ENCODE data around the gene PI4KA. TPM values are rescaled to one million over a fixed set of nuclear protein-coding genes. Genes with fewer than 3 reads are reported as not detected.

The PI4KA gene
- polyA plus RNA-seq, 3 donors = 74.5 to 84.6 (median 76.0) TPM

DNA sequence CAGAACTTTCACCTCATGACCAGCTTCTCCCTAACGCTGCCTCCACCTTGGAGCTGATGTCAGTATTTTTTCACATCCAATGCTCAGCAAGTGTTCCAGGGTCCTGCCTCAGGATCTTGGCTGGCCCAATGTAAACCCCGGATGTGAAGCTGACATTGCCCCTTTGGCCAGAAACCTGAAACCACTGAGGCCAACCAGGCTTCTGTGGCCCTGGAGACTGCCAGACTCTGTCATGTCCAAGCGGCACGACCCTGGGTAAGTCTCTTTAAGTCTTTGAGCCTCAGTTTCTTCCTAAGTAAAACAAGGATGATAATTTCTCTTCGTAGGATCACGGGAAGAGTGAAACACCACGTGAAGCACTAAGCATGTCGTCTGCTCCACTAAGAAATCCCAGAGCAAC lies 61.9 kb downstream of the PI4KA start:
- DNase-seq = no peak

DNA sequence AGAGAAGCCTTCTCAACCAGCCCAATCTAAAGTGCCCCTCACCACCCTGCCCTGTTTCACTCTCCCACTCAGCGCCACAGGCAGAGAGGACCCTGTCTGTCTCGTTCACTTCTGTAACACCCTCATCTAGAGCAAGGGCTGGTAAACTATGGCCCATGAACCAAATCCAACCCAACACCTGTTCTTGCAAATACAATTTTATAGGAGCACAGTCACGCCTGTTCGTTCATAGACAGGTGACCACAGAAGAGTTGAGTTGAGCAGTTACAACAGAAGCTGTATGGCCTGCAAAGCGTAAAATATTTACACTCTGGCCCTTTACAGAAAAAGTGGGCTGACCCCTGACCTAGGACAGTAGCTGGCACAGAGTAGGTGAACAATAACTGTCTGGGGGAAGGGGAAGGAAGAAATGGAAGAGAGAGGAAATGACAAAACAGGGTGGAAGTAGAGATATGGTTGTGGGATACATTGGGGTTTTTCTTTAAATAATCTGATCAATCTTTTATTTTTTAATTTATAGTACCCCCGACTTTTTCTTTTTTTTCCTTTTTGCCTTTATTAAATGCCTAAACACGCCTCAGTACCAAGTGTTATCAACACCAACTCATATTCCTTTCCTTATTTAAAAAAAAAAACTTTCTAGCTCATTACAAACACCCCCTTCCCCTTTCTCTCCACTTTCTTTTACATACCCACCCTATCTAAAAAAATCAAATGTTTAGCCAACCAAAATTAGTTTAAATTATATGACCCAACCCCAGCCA lies 63.8 kb downstream of the PI4KA start:
- DNase-seq = no peak

DNA sequence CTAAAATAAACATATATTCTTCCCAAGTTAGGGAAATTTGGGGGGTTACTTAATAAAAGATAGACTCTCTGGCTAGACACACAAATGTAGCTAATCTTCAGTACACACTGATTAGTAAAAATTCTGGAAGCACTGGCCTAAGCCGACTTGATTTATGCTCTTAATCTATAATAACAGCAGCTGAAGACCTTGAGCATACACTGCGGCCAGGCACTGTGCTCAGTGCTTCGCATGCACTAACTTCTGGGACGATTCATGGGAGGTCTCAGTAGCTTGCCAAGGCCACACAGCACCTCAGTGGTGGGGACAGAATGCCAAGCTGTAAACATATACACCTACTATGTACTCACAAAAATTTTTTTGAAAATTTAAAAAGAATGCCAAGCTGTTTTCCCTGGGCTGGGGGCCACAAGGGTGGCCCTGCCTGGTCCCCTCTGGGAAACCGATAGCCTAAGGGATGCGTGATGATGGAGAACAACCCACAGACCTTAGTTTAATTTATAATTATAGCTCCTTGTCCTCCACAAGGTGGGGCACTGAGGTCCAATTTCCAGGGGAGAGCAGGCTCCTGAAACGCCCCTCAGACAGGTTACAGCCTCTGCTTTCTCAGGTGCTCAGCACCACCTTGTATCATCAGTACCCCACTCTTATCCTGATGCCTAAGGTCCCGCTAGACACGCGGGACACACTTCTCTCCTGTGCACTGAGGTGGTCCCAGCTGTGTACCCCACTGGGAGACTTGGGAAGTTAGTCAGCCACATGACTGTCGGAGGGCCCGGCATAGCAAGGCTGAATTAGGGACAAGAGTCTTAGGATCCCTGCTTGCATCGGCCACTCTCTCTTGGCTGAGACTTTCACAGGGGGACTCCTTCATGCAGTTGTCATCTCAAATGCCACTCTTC lies 64.6 kb downstream of the PI4KA start:
- no peak for DNase-seq

DNA sequence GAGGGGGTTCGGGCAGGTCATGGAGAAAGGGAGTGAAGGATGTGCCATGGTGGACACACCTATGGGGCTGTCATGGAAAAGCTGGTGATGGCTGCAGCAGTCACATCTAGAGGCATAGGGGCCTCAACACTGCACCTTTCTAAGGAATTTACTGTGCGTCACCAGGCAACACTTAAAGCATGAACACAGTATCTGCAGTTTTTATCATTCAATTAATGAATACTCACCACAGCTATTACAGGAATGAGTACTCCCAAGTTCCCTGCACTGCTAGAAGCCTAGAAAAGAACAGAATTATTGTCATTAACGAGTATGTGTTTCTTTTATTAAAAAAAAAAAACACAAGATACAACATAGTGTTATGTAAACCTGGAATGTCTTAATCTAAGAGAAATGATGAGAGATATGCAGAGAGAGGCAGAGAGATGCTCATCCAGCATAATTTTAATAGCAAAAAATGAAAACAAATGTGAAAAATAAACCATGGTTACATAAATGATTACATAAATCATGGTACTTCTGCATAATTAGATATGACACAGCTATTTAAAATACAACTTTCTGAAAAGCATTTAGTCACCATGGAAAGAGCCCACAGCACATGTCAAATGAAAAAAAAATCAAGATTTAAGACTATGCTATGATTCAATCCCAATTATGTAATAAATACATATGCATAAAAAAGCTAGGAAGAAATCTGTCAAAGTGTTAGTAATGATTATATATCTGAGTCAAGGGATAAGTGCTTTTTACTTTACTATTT lies 65.5 kb downstream of the PI4KA start:
- no peak for DNase-seq

DNA sequence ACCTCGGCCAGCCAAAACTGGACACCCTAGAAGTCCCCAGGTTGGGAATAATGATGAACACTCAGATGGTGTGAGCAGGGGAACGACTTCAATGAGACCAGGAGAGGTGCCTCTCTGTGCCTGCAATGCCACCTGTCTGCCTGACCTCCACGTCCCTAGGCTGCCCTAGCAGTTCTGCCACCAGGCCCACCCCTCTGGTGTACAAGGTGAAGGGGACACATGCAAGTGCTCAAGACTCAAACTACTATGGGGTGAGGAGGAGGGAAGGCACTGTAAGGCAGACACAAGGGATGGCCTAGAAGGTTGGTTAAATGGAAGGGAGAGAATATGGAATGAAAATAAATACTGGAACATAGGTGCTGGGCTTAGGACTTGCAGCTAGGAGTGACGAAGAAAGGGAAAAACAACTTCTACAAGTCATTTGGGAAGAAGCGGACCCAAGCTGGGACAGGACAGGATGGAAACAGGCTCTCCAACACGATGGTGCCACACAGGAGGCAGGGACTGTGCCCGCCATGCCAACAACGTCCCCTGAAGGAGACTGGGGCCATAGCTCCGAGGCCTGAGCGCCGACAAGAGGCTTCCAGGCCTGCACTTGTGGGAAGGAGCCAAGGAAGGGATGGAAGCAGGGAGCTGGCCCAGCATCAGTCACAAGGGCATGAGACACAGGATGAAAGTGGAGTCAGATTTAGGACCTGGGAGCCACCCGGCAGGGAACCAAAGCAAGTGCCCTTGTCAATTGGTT lies 66.2 kb downstream of the PI4KA start:
- no peak for DNase-seq

DNA sequence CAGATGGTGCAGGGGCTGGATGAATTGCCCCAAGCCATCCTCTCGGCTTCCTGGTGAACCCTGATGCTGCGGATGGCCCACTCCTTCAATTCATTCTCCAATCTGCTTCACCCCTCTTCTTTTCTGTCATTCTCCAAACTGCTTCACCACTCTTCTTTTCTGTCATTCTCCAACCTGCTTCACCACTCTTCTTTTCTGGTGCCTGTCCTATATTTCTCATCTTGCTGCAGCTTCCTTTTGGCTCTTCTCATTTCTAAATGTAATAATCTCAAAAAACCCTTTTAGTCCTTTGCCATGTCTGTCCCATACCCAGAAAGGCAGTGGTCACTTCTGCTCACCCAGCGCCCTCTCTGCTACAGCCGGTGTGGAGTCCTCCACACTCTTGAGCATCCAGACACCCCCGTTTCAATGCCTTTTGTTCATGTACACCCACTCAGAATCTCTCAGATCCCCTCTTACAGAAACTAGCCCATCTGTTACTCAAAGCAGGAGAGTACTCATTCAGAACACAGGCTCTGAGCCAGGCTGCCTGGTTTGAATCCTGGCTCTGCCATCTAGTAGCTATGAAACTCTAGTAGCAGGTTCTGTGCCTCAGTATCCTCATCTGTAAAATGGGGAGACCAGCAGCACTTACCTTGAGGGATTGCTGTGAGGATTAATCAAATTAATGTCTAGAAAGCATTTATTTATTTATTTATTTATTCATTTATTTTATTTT lies 69.8 kb downstream of the PI4KA start:
- DNase-seq = no peak

DNA sequence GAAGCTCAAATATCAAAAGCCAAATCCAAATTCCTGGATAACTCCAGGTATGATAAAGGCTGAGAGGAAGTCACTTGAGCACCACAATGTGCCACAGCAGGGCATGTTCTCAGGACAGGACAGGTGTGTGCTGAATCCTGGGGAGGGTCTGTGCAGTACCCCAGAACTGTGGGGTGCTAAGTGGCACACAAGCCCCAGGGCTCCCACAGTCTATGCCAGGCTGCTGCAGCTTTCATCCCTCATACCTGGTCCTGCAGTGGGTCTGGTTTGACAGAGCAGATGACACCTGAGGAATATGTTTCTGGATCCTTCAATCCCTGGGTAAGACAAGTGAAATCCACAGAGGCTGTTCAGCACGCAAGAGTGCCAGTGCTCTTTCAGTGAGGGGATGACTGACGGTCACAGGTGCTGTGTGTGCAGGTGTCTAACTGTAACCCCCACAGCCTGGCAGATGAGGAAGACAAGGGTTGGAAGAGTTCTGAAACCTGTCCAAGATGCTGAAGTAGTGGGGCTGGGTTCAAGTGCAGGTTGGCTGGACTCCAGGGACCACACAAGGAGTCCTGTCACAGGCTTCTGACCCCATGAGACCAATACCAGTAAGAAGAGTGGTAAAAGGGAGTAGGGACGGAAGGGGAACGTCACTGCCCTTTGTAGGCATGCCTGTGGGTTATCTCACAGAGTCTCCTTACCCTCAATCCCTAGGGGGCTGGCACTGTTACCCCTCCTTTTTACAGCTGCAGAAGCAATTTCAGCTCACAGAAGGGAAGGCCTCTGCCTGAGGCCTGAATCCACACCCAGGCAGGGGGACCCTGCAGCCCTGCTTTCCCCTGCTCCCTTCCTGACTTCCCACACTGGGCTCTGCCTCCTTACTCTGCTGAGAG lies 70.6 kb downstream of the PI4KA start:
- DNase-seq = no peak

DNA sequence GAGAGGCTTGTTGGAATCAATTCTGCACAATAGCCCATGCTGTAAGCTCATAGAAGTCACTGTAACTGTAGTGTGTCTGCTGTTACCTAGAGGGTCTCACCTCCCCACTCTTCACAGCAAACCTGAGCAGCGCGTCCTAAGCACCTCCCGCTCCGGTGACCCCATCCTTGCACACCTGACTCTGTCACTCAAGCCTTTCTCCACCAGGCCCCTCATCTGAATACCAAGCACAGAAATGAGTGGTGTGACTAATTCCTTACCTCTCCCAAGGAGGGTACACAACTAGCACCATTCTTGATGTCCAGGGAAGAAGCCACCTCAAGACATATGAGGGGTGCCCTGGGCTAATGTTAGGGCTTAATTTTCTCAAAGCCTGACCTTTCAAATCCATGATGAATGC lies 71.4 kb downstream of the PI4KA start:
- DNase-seq = no peak

DNA sequence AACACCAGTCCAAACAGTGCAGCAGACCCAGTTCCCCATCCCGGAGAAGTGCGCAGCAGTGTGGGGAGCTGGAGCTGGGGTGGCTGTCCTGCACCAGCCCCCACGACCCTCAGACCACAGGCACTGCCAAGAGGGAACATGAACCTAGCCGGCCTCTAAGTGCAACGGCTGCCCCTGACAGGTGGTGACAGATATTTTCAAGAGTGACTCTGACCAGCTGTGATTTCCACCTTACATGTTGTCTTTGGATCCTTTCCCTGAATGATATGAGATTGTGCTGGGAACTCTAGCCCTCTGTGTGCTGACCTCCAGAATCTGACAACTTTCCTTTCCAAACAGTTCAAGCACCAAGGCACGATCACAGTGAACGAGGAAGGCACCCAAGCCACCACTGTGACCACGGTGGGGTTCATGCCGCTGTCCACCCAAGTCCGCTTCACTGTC lies 72.1 kb downstream of the PI4KA start:
- peak; percentile 10 for DNase-seq

DNA sequence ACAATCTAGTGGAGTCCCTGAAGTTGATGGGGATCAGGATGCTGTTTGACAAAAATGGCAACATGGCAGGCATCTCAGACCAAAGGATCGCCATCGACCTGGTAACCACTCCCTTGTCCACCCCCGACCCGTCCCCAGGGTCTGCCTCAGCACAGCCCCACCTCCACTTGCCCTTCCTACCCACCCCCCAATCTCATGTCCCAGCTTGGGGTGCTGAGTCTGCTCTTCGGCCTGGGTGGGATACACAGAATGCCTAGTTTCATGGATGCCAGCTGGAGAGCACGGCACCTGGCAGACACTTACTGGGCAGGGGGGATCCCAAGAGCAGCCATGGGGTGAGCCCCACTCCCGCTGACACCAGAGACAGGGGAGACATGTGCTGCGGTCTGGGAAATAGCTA lies 72.6 kb downstream of the PI4KA start:
- DNase-seq = no peak

DNA sequence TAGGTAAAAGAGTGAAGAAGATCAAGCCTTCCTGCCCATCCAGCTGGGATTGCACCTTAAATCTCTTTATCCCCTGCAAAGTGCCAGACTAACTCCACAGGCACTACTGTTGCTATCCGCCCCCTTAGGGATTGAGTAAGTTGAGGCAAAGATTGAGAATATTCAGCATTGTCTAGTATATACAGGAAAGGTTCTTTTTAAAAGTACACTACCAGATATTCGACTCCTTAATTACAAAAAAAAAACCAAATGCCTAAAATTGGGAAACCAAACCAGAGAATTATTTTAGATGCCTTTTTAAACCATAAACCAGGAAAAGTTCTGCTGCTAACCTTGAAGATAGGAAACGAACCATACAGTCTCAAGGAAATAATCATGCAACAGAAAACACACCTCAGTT lies 73.2 kb downstream of the PI4KA start:
- DNase-seq = no peak

DNA sequence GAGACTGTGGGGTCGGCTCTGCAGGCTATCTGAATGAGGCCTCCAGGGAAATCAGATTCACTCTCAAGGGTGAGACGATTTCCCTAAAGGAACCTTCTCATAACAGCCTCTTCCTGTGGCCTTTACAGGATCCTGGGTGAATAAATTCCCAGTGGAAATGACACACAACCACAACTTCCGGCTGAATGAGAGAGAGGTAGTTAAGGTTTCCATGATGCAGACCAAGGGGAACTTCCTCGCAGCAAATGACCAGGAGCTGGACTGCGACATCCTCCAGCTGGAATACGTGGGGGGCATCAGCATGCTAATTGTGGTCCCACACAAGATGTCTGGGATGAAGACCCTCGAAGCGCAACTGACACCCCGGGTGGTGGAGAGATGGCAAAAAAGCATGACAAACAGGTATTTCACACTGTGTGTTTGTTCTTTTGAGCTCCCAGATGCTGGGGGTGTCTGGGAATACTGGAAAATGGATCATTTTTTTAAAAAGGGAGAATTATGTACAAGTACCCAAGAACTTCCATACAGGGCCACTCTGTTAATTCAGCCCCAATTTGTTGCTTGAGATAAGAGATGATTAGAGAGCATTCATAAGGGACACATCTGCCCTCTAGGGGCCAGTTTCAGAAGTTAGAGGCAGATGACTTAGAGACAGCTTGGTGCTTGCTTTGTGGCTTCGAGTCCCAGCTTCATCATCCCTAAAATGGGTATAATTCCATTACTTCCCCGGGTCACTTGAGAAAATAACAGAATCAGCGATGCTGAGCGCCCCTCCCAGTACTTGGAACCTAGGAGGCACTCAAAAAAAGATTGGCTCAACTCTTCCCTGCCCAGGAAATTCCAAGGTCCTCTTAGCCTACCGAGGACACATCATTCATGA lies 74.5 kb downstream of the PI4KA start:
- DNase-seq = peak; percentile 24

DNA sequence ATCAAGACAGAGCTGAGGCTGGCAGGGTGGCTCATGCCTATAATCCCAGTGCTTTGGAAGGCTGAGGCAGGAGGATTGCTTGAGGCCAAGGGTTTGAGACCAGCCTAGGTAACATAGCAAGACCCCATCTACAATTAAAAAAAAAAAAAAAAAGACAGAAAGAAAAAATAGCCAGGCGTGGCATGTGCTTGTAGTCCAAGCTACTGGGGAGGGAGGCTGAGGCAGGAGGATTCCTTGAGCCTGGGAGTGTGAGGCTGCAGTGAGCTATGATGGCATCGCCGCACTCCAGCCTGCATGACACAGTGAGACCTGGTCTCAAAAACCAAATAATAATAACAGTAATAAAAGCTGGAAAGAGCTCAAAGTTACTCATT lies 75.3 kb downstream of the PI4KA start:
- DNase-seq = no peak

DNA sequence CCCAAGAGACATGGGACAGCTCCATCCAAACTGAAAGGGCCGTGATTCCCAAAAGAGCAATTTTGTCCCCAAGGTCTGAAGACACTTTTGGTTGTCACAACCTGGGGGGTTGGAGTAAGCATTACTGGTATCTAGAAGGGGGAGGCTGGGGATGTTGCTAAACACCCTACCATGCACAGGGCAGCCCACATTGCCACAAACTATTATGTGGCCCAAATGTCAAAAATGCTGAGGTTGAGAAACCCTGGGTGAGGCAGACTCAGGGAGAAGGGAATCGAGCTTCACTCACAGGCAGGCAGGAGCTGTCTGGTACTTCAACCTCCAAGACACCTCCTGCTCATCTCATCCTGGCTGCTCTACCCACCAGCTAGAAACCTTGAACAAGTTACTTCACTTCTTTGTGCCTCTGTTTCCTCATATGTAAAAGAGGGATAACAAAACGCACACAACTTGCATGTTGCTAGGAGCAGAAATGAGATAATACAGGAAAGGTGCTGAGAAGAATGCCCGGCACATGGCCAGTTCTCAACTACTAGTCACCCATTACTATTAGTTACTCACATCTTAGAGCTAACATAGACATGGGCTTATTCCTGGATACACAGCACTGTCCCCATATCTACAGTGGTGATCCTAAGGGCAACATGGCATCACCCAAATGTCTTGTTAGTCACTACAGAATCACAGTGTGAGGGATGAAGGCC lies 75.9 kb downstream of the PI4KA start:
- no peak for DNase-seq

DNA sequence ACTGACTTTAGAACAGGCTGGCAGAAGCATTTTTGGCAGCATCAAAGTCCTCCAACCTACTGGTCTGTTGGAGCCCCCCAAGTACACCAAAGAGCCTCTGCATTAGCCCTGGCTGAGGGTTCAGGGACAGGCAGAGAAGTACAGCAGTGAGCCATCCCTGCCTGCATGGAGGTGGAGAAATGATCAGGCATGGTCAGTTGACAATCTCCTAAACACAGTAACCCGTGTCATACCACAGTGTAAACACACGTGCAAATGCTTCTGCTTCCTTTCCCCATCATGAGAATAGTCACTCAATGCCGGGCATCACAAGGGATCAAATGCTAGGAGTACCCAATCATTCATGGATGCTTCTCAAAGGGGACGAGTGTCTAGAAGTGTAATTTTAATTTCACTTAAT lies 76.5 kb downstream of the PI4KA start:
- DNase-seq = no peak

DNA sequence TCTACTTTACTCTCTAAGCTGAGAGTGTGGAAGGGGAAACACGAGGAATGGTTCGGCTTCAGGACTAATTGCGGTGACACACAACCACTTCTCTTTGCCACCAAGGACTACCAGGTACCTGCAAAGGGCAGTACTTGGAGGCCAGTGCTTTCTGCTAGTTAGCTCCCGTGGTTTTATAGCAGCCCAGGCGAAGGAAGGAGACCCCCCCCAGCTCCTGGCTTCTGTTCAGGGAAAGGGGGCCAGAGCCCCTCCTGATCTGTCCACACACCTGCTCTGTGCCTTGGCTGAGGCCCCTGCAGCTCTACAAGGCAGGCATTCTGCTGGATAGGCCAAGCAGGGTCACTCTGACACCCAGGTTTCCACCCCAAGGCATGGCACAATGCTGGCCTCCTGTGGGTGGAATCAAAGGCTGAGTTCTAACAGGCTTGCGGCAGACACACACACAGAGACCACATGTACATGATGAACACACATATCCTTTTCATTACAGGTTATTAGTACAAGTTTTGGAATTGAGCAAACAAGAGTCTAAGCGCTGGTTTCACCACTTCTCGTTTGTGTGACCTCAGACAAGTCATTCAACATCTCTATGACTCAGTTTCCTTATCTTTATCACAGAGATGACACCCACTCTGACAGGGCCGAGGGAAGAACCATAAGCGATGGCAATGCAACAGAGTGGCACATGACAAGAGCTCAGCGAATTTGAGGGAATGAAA lies 77.2 kb downstream of the PI4KA start:
- no peak for DNase-seq

DNA sequence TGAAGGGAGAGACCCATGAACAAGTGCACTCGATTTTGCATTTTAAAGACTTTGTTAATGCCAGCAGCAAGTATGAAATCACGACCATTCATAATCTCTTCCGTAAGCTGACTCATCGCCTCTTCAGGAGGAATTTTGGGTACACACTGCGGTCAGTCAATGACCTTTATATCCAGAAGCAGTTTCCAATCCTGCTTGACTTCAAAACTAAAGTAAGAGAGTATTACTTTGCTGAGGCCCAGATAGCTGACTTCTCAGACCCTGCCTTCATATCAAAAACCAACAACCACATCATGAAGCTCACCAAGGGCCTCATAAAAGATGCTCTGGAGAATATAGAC lies 78.8 kb downstream of the PI4KA start:
- no peak for DNase-seq
